AG04449 (cell line): ENCODE data around the gene HACD4.

ENCODE experiments used
- CTCF ChIA-PET: fragments of 350-600 bp; formaldehyde crosslinking; extraction: SDS; loops from one replicate; lab custom pipeline; 2021; ENCODE audit warnings: antibody characterized with exemption; lab: Yijun Ruan, JAX
- POLR2A ChIA-PET: fragments of 400-600, 350-600 bp; formaldehyde crosslinking; extraction: SDS; loops from one replicate; lab custom pipeline; 2020; ENCODE audit warnings: antibody characterized with exemption, inconsistent platforms; lab: Yijun Ruan, JAX
- DNase-seq: peaks from one replicate; pipeline ENCODE4 v3.0.0-alpha.2; 2010; ENCODE audit warnings: low read depth, low spot score
- H3K4me3 ChIP-seq: 2 replicates; pipeline ENCODE4 v1.5.1; 2011; ENCODE audit warnings: low read depth, mild to moderate bottlenecking, control low read depth, low read length
- CTCF ChIP-seq: IDR thresholded peaks from one replicate; pipeline ENCODE4 v1.5.1; 2011; ENCODE audit warnings: mild to moderate bottlenecking, moderate library complexity, low read length, control low read depth, inconsistent platforms; ENCODE audit not compliant: insufficient read depth; ENCODE audit errors: missing control alignments

HACD4 gene

GRCh38 chr9:21042466-21042865 is 11.0 kb upstream of the HACD4 start:
- no peak for DNase-seq
- ChIA-PET POLR2A (no interaction called here), CTCF (interaction anchor here (1.5 kb wide), 1 partner anchor 12 kb away, joined by 3 read pairs; no protein-coding TSS in a partner anchor)
- no peak overlapping the region for H3K4me3 ChIP-seq
- TF ChIP-seq CTCF: no peak

- POLR2A ChIA-PET: no interaction called here
- no peak for TF ChIP-seq CTCF
- no peak for DNase-seq
- CTCF ChIA-PET: no interaction called here
- H3K4me3 ChIP-seq: no peak overlapping the region
Measured at GRCh38 chr9:21039302-21039701, 7.9 kb upstream of the HACD4 start.

GRCh38 chr9:21037278-21037677 is 5.8 kb upstream of the HACD4 start:
- TF ChIP-seq CTCF: no peak
- CTCF ChIA-PET: no interaction called here

GRCh38 chr9:21031808-21032183 is 356 bp upstream of the HACD4 start:
- ChIA-PET CTCF (no interaction called here), POLR2A (no interaction called here)
- no peak for TF ChIP-seq CTCF
- no peak for DNase-seq
- H3K4me3 ChIP-seq: peak overlapping the region; percentile 60

More at GRCh38 chr9:21037278-21037677, 5.8 kb upstream of the HACD4 start:
- POLR2A ChIA-PET: no interaction called here
- no peak for DNase-seq
- no peak overlapping the region for H3K4me3 ChIP-seq

- H3K4me3 ChIP-seq: peak overlapping the region; percentile 60
- no peak for DNase-seq
- CTCF ChIA-PET: interaction anchor here (0.8 kb wide), 1 partner anchor 12 kb away, joined by 3 read pairs; no protein-coding TSS in a partner anchor
- no peak for TF ChIP-seq CTCF
- POLR2A ChIA-PET: no interaction called here
Measured at GRCh38 chr9:21030389-21031035, 928 bp downstream of the HACD4 start.

- DNase-seq: no peak
- TF ChIP-seq CTCF: no peak
- no peak overlapping the region for H3K4me3 ChIP-seq
- CTCF ChIA-PET: no interaction called here
- POLR2A ChIA-PET: no interaction called here
Measured at GRCh38 chr9:21029661-21030060, 1.8 kb downstream of the HACD4 start.
